DMS114 treated with DMSO at 0.1 percent for 48 hours (cell line): Measurements from ENCODE around the gene CCDC73.
A peak's percentile ranks its signal among the peaks of the same experiment; 100 is the strongest.
"Not testable (repeated sequence)": the region's sequence is repeated elsewhere in the genome, so short reads cannot be mapped to it uniquely, and the experiment has no call there.

Source experiments
- DNase-seq: peaks from one replicate; lab custom pipeline; 2025; ENCODE audit not compliant: unreplicated experiment; lab: John Stamatoyannopoulos, UW

Gene CCDC73

GRCh38 chr11:32706985-32707741 lies 87.3 kb downstream of the CCDC73 start:
- DNase-seq: no peak

- DNase-seq: no peak
Measured at GRCh38 chr11:32705309-32706033, 89.0 kb downstream of the CCDC73 start.

- DNase-seq: no peak
Measured at GRCh38 chr11:32704775-32705174, 89.7 kb downstream of the CCDC73 start.

GRCh38 chr11:32704261-32704660 lies 90.2 kb downstream of the CCDC73 start:
- DNase-seq: no peak

- no peak for DNase-seq
Measured at GRCh38 chr11:32701616-32702015, 92.8 kb downstream of the CCDC73 start.

GRCh38 chr11:32698579-32698978 lies 95.9 kb downstream of the CCDC73 start:
- no peak for DNase-seq

- no peak for DNase-seq
Measured at GRCh38 chr11:32671051-32671450, 123.4 kb downstream of the CCDC73 start.

GRCh38 chr11:32659672-32660071 lies 134.8 kb downstream of the CCDC73 start:
- DNase-seq: no peak

- DNase-seq: no peak
Measured at GRCh38 chr11:32658639-32659406, 135.6 kb downstream of the CCDC73 start.

GRCh38 chr11:32643526-32643925 lies 150.9 kb downstream of the CCDC73 start:
- no peak for DNase-seq

- DNase-seq: no peak
Measured at GRCh38 chr11:32641361-32641760, 153.1 kb downstream of the CCDC73 start.

GRCh38 chr11:32635819-32636218 lies 158.6 kb downstream of the CCDC73 start:
- no peak for DNase-seq

GRCh38 chr11:32630844-32631243 lies 163.6 kb downstream of the CCDC73 start:
- no peak for DNase-seq

- no peak for DNase-seq
Measured at GRCh38 chr11:32616903-32617302, 177.6 kb downstream of the CCDC73 start.

GRCh38 chr11:32615422-32615821 lies 179.0 kb downstream of the CCDC73 start:
- DNase-seq: peak; percentile 1

GRCh38 chr11:32613500-32614151 lies 180.8 kb downstream of the CCDC73 start:
- no peak for DNase-seq

- DNase-seq: no peak
Measured at GRCh38 chr11:32610797-32611352, 183.6 kb downstream of the CCDC73 start.

- DNase-seq: not testable (repeated sequence)
Measured at GRCh38 chr11:32608826-32609225, 185.6 kb downstream of the CCDC73 start.

- no peak for DNase-seq
Measured at GRCh38 chr11:32606220-32606619, 188.2 kb downstream of the CCDC73 start.

GRCh38 chr11:32602657-32603415 lies 191.6 kb downstream of the CCDC73 start:
- DNase-seq: no peak
